Loucy (cell line): ENCODE data around the gene CRHR1.

Experiments used
- EZH2phosphoT487 ChIP-seq: fragments of 200-600 bp; IDR thresholded peaks from 2 replicates; pipeline ENCODE4 v1.6.1; 2018; ENCODE audit warnings: antibody characterized with exemption, mild to moderate bottlenecking, moderate library complexity, borderline replicate concordance
- TF ChIP-seq, protein P1 (sequence below): fragments of 200-600 bp; sonication (generic); conservative IDR thresholded peaks from 2 replicates; pipeline ENCODE4 v1.5.1; 2014; ENCODE audit warnings: mild to moderate bottlenecking, antibody characterized with exemption, low read length

- TF ChIP-seq, protein P1, sequence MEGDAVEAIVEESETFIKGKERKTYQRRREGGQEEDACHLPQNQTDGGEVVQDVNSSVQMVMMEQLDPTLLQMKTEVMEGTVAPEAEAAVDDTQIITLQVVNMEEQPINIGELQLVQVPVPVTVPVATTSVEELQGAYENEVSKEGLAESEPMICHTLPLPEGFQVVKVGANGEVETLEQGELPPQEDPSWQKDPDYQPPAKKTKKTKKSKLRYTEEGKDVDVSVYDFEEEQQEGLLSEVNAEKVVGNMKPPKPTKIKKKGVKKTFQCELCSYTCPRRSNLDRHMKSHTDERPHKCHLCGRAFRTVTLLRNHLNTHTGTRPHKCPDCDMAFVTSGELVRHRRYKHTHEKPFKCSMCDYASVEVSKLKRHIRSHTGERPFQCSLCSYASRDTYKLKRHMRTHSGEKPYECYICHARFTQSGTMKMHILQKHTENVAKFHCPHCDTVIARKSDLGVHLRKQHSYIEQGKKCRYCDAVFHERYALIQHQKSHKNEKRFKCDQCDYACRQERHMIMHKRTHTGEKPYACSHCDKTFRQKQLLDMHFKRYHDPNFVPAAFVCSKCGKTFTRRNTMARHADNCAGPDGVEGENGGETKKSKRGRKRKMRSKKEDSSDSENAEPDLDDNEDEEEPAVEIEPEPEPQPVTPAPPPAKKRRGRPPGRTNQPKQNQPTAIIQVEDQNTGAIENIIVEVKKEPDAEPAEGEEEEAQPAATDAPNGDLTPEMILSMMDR = no peak
- no peak for TF ChIP-seq EZH2phosphoT487
These were observed 44.1 kb downstream of the CRHR1 start for GRCh38 chr17:45828171-45828570.
